ENCODE results near the gene SEPTIN11.

The SEPTIN11 gene

GRCh38 chr4:76965866-76966579 is 16.5 kb downstream of the SEPTIN11 start:
- no peak for TF ChIP-seq CTCF (IDR thresholded peaks at IDR 0.05; ENCODE audit: insufficient read depth, low read length, poor library complexity, severe bottlenecking)
- H3K4me3 ChIP-seq (replicated peaks; ENCODE audit: low read depth, low read length) = no peak overlapping the region
- no peaks in the 10 kb centered on the region for H3K27me3 ChIP-seq (replicated peaks; ENCODE audit: control insufficient read depth, insufficient read depth, low read length)
- H3K36me3 ChIP-seq (ENCODE audit: control insufficient read depth, insufficient read depth, low read length) = no peaks in the 10 kb centered on the region; the same call in 1 of the 2 replicates
- no peak for DNase-seq (ENCODE audit: extremely low read depth, insufficient read length)

GRCh38 chr4:76968937-76969336 is 19.4 kb downstream of the SEPTIN11 start:
- peaks cover 1% of the 10 kb centered on the region for H3K36me3 ChIP-seq (ENCODE audit: control insufficient read depth, insufficient read depth, low read length)
- DNase-seq (ENCODE audit: extremely low read depth, insufficient read length) = no peak
- H3K4me3 ChIP-seq (replicated peaks; ENCODE audit: low read depth, low read length) = no peak overlapping the region

GRCh38 chr4:76969495-76969894 is 19.9 kb downstream of the SEPTIN11 start:
- no peaks in the 10 kb centered on the region for H3K27me3 ChIP-seq (replicated peaks; ENCODE audit: control insufficient read depth, insufficient read depth, low read length)
- DNase-seq (ENCODE audit: extremely low read depth, insufficient read length) = no peak
- no peak for TF ChIP-seq CTCF (IDR thresholded peaks at IDR 0.05; ENCODE audit: insufficient read depth, low read length, poor library complexity, severe bottlenecking)
- peaks cover 1% of the 10 kb centered on the region for H3K36me3 ChIP-seq (ENCODE audit: control insufficient read depth, insufficient read depth, low read length)
- no peak overlapping the region for H3K4me3 ChIP-seq (replicated peaks; ENCODE audit: low read depth, low read length)

More at GRCh38 chr4:76968937-76969336, 19.4 kb downstream of the SEPTIN11 start:
- H3K27me3 ChIP-seq (replicated peaks; ENCODE audit: control insufficient read depth, insufficient read depth, low read length) = no peaks in the 10 kb centered on the region
- TF ChIP-seq CTCF (IDR thresholded peaks at IDR 0.05; ENCODE audit: insufficient read depth, low read length, poor library complexity, severe bottlenecking) = no peak

GRCh38 chr4:76969941-76970529 is 20.5 kb downstream of the SEPTIN11 start:
- no peak for DNase-seq (ENCODE audit: extremely low read depth, insufficient read length)
- Histone ChIP-seq H3K27me3 (replicated peaks; ENCODE audit: control insufficient read depth, insufficient read depth, low read length) (no peaks in the 10 kb centered on the region), H3K36me3 (ENCODE audit: control insufficient read depth, insufficient read depth, low read length) (peaks cover 1% of the 10 kb centered on the region), H3K4me3 (replicated peaks; ENCODE audit: low read depth, low read length) (no peak overlapping the region)
- no peak for TF ChIP-seq CTCF (IDR thresholded peaks at IDR 0.05; ENCODE audit: insufficient read depth, low read length, poor library complexity, severe bottlenecking)

GRCh38 chr4:76972306-76972705 is 22.8 kb downstream of the SEPTIN11 start:
- H3K4me3 ChIP-seq (replicated peaks; ENCODE audit: low read depth, low read length) = no peak overlapping the region
- H3K27me3 ChIP-seq (replicated peaks; ENCODE audit: control insufficient read depth, insufficient read depth, low read length) = no peaks in the 10 kb centered on the region
- H3K36me3 ChIP-seq (ENCODE audit: control insufficient read depth, insufficient read depth, low read length) = peaks cover 1% of the 10 kb centered on the region; the same call in 1 of the 2 replicates
- DNase-seq (ENCODE audit: extremely low read depth, insufficient read length) = no peak
- TF ChIP-seq CTCF (IDR thresholded peaks at IDR 0.05; ENCODE audit: insufficient read depth, low read length, poor library complexity, severe bottlenecking) = no peak
